GM18519 (cell line): ENCODE results near the gene PRAC1.

ENCODE experiments used
- ATAC-seq: cut with Tn5 transposase; IDR thresholded peaks from one replicate; pipeline ENCODE4 v1.9.1; 2021; ENCODE audit warnings: mild to moderate bottlenecking, moderate library complexity; ENCODE audit not compliant: unreplicated experiment, low FRiP score

PRAC1 gene

DNA sequence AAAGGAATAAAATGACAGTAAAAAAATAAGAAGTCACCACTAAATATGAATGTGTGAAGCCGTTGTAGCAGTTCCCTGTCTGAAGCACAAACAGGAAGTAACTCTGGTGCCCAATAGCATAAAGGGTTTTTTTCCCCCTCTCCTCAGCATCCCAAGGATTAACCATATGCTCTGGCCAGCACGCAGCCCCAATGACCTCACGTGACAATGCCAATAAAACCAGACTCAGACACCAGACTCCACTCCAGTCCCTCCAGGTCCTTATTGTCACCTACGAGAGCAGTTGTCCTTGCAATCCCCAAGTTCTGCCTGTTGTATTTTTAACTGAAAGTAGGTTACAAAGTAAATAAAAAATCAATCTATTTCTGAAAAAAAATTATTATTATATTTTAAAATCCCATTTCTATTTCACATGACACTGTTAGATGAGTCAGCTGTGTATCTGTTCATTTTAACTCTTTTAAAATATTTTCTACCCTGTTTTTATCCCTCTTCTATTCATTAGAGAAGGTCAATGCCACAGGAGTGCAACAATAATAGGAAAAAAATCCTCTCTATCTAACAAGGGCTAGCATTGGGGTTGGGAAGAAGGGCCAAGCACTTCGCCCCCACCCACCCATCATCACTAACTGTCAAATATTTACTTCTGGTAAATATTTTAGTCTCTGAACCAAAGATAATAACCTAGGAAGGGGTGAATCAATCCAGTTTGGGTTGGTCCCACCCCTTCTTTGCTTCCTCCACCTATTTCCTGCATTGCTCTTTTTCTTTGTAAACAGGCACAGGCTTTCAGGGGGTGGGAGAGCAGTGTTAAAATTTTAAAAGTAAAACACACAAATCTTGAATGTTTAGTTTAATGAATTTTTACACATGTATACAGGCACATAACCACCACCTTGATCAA, 6.6 kb downstream of the PRAC1 start:
- ATAC-seq, result no peak

DNA sequence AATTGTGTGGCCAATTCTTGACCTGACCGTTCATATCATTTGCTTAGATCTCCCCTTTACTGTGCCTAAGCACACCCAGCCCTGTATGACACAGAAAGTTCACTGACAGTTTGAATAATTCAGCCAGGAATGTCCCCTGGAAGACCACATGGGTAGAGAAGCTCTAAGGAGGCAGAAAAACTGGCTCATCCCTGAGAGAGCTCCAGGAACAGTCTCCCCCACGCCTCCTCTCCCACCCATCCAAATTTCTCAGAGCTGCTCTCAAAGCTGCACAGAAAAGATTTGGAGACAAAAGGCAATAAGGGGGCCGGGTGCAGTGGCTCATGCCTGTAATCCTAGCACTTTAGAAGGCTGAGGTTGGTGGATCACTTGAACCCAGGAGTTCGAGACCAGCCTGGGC, 11.2 kb downstream of the PRAC1 start:
- no peak for ATAC-seq

DNA sequence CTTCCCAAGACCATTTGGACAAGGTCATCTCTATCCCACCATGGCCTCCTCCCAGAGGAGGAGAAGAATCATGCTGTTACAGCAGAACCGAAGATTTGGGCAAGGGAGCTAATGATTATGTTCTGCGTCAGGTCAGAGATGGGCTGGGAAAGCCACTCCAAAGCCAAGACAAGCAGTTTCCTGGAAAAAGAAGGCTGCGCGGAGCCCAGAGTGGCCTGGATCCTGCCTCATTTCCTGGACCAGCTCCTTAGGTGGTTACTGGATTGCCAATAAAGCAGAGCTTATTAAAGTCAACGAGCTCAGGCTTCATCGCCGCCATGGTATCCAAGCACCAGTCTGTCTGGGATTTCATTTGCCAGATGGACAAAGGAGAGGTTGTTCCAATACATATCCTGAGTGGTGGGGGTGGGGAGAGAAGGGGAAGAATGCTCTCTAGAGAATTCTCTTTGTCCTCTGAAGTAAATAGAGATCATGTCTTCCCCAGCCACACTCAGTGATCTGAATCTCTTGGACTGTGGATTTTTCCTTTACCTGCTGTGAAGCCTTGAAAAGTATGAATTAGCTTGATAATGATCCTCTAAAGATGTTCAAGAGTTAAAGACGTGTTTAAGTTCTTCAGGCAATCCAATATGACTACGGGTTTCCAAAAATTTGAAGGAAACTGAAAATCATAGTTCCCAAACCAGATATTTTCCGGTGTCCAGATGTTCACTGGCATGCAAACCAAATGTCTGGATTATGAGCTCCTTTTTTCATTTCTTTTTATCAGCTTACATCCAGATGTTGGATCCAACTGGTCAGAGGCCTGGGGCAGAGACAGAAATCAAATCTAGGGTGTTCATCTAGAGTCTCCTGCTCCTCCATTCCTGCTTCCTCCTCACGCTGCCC, 17.7 kb downstream of the PRAC1 start:
- ATAC-seq, result no peak

DNA sequence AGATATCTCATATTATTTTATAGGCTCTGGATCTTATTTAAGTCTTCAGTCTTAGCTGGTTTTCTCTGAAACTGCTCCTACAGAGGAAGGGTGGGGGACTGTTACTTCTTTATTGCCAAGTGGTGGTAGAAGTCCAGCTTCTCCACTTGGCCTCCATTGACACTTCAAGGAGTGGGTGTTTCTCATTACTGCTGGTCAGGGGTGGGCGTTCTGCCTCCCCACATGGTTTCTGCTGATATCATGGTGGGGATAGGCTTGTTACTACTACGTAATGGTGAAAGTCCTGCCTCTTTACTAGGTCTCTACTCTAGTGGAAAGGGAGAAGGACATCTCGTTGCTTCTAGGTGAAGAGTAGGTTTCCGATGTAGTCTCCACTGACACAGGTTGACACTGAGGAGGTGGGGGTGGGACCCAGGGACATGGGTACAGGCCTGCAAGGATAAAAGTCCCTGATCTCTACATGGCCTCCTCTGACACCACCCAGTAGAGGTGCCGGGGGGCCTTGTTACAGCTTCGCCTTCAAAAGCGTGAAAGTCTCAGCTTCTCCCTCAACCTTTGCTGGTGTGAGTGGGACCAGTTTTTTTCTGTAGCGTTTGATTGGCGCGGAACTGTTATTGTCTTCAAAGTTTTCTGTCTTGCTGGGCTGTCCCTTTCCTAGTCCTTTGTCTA, 20.3 kb downstream of the PRAC1 start:
- ATAC-seq, result no peak

DNA sequence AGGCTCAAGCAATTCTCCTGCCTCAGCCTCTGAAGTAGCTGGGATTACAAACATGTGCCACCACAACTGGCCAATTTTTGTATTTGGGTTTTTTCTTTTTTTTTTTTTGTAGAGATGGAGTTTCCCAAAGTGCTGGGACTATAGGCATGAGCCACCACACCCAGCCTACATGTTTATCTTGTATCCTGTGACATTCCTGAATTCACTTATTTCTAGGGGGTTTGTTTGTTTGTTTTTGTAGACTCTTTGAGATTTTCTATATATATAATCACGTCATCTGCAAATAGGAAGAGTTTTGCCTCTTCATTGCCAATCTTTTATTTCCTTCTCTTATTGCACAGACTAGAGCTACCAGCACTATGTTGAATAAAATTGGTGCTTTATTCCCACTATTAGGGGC, 29.1 kb downstream of the PRAC1 start:
- no peak for ATAC-seq

DNA sequence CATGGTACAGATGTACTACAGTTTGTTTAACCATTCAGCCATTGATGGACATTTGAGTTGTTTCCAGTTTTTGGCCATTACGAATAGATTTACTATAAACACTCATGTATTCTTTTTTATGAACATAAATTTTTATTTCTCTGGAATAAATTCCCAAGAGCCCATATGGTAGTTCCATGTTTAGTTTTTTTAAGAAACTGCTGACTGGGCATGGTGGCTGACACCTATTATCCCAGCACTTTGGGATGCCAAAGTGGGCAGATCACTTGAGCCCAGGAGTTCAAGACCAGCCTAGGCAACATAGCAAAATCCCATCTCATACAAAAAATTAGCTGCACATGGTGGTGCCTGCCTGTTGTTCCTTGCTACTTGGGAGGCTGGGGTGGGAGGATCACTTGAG, 30.3 kb downstream of the PRAC1 start:
- no peak for ATAC-seq

DNA sequence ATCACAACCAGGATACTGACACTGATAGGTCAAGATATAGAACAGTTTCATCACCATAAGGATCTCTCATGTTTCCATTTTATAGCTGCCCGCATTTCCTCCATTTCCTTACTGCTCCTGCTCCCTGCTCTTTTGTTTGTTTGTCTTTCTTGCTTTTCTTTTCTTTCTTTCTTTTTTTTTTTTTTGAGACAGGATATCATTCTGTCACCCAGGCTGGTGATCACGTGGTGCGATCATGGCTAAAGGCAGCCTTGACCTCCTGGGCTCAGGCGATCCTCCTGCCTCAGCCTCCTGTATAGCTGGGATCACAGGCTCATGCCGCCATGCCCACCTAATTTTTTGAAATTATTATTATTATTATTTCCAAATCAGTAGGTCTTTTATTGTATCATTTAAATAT, 31.7 kb downstream of the PRAC1 start:
- no peak for ATAC-seq

DNA sequence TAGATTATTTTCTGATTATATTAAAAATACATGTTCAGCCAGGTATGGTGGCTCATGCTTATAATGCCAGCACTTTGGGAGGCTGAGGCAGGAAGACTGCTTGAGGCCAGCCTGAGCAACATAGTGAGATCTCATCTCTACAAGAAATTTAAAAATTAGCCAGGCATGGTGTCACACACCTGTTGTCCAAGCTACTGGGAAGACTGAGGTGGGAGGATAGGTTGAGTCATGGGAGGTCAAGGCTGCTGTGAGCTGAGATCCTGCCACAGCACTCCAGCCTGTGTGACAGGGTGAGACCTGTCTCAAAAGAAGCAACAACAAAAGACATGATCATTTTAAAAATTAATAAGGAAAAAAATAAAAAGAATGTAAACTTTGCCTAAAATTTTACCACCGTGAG, 40.7 kb downstream of the PRAC1 start:
- no peak for ATAC-seq

DNA sequence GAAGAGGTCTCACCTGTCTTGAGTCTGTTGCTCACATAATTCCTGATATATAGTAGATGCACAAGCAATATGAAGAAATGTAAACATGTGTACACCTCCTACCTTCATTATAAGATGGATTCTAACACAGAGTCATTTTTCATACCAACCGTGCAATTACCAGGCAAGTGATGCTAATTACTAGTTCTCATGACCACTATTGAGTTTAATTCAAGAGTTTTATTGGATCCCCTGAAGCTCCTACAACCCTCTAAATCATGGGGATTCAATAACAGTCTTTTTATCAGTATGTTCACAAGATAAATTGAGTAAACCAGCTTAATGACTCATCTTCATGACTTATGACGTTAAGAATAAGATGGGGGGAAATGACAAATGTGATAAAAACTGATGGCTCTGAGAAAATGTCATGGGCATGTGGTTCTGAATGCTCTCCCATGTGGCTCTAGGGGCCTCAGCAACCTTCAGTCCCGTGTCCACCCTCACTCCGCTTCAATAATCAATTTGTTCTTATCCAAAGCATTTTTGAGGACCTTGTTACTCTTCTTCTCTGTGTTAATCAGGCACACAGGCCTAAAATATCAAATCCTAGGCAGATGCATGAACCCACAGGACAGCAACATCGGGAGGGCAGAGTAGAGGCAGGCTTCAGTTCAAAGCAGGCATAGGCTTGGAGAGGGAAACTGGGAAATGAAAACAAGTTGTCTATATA, 42.8 kb downstream of the PRAC1 start:
- ATAC-seq, result no peak

DNA sequence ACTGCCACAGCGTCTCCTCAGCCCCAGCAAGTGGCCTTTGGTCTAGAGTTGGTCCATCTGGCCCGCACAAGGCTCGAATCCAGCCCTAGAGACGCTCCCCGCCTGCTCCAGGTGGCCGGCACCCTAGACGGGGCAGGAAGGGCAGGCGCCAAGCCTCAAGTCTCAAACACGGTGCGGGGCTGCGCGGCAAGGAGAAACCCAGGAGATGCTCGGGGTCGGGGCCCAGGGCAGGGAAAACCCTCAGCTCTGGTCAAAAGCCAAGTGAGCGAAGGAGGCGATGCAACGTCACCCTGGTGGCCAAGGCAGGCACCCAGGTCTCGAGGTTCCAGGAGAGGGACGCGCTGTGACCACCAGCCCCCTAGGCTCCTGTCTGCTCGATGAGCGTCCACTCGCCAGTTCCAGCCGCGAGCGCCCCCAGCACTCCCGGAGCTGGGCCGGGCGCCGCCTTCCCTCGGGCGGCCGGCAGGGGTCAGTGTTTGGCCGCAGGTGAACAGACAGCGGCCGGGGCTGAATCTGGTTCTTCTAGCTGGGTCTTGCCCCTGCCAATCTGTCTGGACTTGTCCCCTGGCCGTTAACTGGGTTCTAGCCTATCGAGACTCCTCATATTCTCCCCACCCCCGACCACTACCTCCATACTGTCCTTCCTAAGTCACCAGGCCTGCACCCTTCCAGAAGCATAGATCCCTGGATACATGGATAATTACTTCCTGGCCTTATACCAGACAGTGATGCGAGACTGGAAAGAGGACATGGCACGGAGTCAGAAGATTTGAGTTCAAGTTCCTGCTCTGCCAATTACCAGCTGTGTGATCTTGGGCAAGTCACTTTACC, 44.0 kb downstream of the PRAC1 start:
- ATAC-seq, result no peak

DNA sequence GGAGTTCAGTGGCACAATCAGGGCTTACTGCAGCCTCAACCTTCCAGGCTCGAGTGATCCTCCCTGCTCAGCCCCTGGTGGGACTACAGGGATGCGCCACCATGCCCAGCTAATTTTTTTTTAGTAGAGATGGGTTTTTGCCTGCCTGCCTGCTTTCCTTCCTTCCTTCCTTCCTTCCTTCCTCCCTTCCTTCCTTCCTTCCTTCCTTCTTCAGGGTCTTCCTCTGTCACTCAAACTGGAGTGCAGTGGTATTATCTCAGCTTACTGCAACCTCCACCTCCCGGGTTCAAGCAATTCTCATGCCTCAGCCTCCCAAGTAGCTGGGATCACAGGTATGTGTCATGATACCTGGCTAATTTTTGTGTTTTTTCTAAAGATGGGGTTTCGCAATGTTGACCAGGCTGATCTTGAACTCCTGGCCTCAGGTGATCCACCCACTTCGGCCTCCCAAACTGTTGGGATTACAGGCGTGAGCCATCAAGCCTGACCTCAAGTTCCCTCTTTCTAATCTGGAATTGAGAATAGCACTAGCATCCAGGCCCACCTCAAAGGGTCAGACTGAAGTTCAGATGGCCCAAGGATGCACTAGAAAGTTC, 45.3 kb downstream of the PRAC1 start:
- no peak for ATAC-seq

DNA sequence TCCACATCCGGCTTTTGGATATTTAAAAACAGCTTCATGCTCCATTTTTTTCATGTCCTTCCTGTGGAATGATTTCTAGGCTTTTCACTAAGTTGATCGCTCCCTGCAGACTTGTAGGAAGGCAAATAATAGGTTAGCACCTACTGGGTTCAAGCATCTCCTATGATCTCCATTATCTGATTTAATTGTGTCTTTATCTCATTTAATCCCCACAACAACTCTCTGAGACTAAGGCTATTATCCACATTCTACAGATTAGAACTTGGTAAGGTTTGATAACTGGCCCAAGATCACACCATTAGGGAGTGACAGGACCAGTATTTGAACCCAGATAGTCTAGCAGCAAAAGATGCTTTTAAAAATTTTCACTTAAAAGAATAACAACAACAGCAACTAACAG, 50.0 kb downstream of the PRAC1 start:
- no peak for ATAC-seq
